ENCODE data around the gene GLOD5.

GLOD5 gene

GRCh38 chrX:48745222-48745621 lies 16.3 kb upstream of the GLOD5 start:
- in situ Hi-C loops (cut with HindIII; ENCODE audit: low pct_ligation_motif_present, low sequenced_read_pairs) = no loop called here
- no peak for DNase-seq
- TF ChIP-seq, protein P1, sequence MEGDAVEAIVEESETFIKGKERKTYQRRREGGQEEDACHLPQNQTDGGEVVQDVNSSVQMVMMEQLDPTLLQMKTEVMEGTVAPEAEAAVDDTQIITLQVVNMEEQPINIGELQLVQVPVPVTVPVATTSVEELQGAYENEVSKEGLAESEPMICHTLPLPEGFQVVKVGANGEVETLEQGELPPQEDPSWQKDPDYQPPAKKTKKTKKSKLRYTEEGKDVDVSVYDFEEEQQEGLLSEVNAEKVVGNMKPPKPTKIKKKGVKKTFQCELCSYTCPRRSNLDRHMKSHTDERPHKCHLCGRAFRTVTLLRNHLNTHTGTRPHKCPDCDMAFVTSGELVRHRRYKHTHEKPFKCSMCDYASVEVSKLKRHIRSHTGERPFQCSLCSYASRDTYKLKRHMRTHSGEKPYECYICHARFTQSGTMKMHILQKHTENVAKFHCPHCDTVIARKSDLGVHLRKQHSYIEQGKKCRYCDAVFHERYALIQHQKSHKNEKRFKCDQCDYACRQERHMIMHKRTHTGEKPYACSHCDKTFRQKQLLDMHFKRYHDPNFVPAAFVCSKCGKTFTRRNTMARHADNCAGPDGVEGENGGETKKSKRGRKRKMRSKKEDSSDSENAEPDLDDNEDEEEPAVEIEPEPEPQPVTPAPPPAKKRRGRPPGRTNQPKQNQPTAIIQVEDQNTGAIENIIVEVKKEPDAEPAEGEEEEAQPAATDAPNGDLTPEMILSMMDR (IDR thresholded peaks at IDR 0.05; ENCODE audit: low read depth, low read length, missing control alignments) = no peak
- Histone ChIP-seq H3K27ac (no peak overlapping the region), H3K27me3 (replicated peaks) (no peaks in the 10 kb centered on the region), H3K36me3 (replicated peaks) (no peaks in the 10 kb centered on the region), H3K4me3 (ENCODE audit: low read depth, low read length) (no peak overlapping the region)

DNA sequence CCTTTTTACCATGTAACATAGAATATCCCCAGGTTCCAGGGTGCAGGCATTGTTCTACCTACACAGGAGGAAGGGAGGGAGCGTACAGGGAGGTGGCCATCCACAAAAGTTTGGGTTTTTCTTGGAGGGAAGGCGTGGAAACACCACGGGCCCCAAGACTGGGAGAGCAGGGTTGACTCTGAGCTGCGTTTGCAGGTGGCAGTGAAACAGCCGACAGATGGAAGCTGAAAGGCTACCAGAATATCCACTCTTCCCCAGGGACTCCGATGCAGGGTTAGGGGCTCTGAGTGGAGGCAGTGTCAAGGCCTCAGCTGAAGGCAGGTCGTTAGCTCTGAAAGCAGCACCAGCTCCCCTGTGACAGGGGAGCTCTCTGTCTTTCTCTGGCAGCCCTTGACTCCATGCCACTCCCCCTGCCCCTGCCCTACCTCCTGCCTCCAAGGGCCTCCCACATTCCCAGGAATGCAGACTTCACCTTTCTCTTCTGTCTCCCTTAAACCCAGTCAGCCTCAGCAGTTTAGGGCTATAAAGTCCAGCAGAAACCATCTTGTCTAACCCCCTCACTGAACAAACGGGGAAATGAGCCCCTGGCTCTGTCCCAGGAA lies 14.0 kb upstream of the GLOD5 start:
- no peaks in the 10 kb centered on the region for H3K27me3 ChIP-seq (replicated peaks)
- TF ChIP-seq, protein P1 (IDR thresholded peaks at IDR 0.05; ENCODE audit: low read depth, low read length, missing control alignments) = no peak
- H3K4me3 ChIP-seq (ENCODE audit: low read depth, low read length) = no peak overlapping the region
- no peak for DNase-seq
- no peaks in the 10 kb centered on the region for H3K36me3 ChIP-seq (replicated peaks)
- in situ Hi-C loops (cut with HindIII; ENCODE audit: low pct_ligation_motif_present, low sequenced_read_pairs) = no loop called here
- H3K27ac ChIP-seq = no peak overlapping the region

GRCh38 chrX:48749182-48749581 lies 12.4 kb upstream of the GLOD5 start:
- TF ChIP-seq, protein P1 (IDR thresholded peaks at IDR 0.05; ENCODE audit: low read depth, low read length, missing control alignments) = no peak
- in situ Hi-C loops (cut with HindIII; ENCODE audit: low pct_ligation_motif_present, low sequenced_read_pairs) = no loop called here
- Histone ChIP-seq H3K4me3 (ENCODE audit: low read depth, low read length) (no peak overlapping the region), H3K27me3 (replicated peaks) (no peaks in the 10 kb centered on the region), H3K27ac (no peak overlapping the region), H3K36me3 (replicated peaks) (no peaks in the 10 kb centered on the region)
- no peak for DNase-seq

DNA sequence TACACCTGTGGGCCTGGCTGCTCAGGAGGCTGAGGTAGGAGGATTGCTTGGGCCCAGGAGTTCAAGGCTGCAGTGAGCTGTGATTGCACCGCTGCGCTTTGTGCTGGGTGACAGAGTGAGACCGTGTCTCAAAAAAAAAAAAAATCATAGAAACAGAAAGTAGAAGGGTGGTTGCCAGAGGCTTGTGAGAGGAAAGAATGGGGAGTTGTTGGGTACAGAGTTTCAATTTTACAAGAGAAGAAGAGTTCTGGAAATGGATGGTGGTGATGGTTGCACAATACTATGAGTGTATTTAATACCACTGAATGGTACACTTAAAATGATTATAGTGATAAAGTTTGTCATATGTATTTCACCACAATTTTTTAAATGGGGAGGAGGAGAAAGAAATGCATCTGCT lies 10.2 kb upstream of the GLOD5 start:
- TF ChIP-seq, protein P1 (IDR thresholded peaks at IDR 0.05; ENCODE audit: low read depth, low read length, missing control alignments) = no peak
- in situ Hi-C loops (cut with HindIII; ENCODE audit: low pct_ligation_motif_present, low sequenced_read_pairs) = no loop called here
- DNase-seq = no peak
- Histone ChIP-seq H3K27ac (no peak overlapping the region), H3K4me3 (ENCODE audit: low read depth, low read length) (no peak overlapping the region), H3K36me3 (replicated peaks) (no peaks in the 10 kb centered on the region), H3K27me3 (replicated peaks) (no peaks in the 10 kb centered on the region)

- no peak for DNase-seq
- Histone ChIP-seq H3K4me3 (ENCODE audit: low read depth, low read length) (no peak overlapping the region), H3K27me3 (replicated peaks) (no peaks in the 10 kb centered on the region), H3K36me3 (replicated peaks) (no peaks in the 10 kb centered on the region), H3K27ac (no peak overlapping the region)
- TF ChIP-seq, protein P1 (IDR thresholded peaks at IDR 0.05; ENCODE audit: low read depth, low read length, missing control alignments) = no peak
- in situ Hi-C loops (cut with HindIII; ENCODE audit: low pct_ligation_motif_present, low sequenced_read_pairs) = no loop called here
Observed at GRCh38 chrX:48752498-48752897, 9.0 kb upstream of the GLOD5 start.

- in situ Hi-C loops (cut with HindIII; ENCODE audit: low pct_ligation_motif_present, low sequenced_read_pairs) = no loop called here
- Histone ChIP-seq H3K27ac (no peak overlapping the region), H3K36me3 (replicated peaks) (no peaks in the 10 kb centered on the region), H3K4me3 (ENCODE audit: low read depth, low read length) (no peak overlapping the region), H3K27me3 (replicated peaks) (no peaks in the 10 kb centered on the region)
- DNase-seq = no peak
- TF ChIP-seq, protein P1 (IDR thresholded peaks at IDR 0.05; ENCODE audit: low read depth, low read length, missing control alignments) = no peak
Observed at GRCh38 chrX:48753708-48754228, 7.8 kb upstream of the GLOD5 start.

Measured in brain microvascular endothelial cell (primary cell).